IPS DF 6.9 (cell line): Measurements from ENCODE around the gene RPS19.

ENCODE experiments used
- DNase-seq: peaks from one replicate; pipeline ENCODE4 v3.0.0-alpha.2; 2013; ENCODE audit warnings: low read depth, low spot score
- H3K27ac ChIP-seq: one replicate; pipeline ENCODE4 v1.5.1; 2013; ENCODE audit warnings: low read length, control low read depth
- H3K27me3 ChIP-seq: 2 replicates; pipeline ENCODE4 v1.6.1; 2013; ENCODE audit warnings: mild to moderate bottlenecking, low read length; ENCODE audit not compliant: control insufficient read depth, insufficient read depth
- H3K36me3 ChIP-seq: 2 replicates; pipeline ENCODE4 v1.6.1; 2013; ENCODE audit warnings: low read length; ENCODE audit not compliant: control insufficient read depth, insufficient read depth
- H3K4me1 ChIP-seq: 2 replicates; pipeline ENCODE4 v1.6.1; 2013; ENCODE audit warnings: low read length; ENCODE audit not compliant: control insufficient read depth, insufficient read depth
- H3K4me3 ChIP-seq: 2 replicates; pipeline ENCODE4 v1.5.1; 2013; ENCODE audit warnings: mild to moderate bottlenecking, low read length
- H3K9me3 ChIP-seq: 2 replicates; pipeline ENCODE4 v1.6.1; 2013; ENCODE audit warnings: low read length, inconsistent platforms; ENCODE audit not compliant: control insufficient read depth, insufficient read depth
- WGBS: extraction: QIAGEN DNeasy Blood & Tissue Kit; methylation state at CpG from one replicate; pipeline ENCODE4 v1.1.7; 2013; ENCODE audit warnings: mixed read lengths, missing lambda C conversion rate; ENCODE audit not compliant: insufficient read length, insufficient coverage; 5-methylcytosine and 5-hydroxymethylcytosine counted together

RPS19 gene

DNA sequence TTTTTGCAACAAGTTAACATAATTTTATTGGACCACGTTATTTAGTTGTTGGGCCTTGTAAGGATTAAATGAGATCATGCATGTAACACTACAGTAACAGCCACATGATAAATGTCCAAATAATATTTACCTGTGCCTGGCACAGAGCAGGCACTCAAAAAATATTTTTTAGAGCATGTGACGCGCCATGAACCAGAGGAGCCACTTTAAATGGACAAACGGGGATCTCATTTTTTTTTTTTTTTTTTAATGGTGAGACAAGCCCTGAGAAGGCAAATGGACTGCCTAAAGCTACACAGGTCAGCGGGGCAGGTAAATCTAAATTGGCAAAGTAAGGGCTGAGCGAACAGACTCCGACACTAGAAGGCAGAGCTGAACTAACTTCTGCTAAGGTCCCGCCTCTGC, 840 bp upstream of the RPS19 start:
- DNase-seq: no peak
- H3K36me3 ChIP-seq: peaks cover 28% of the 10 kb centered on the region
- no peak overlapping the region for H3K27ac ChIP-seq
- no CpG with 5 or more reads among the region's 8 CpGs for WGBS
- no peaks in the 10 kb centered on the region for H3K9me3 ChIP-seq
- no peaks in the 10 kb centered on the region for H3K27me3 ChIP-seq
- H3K4me3 ChIP-seq: no peak overlapping the region
- H3K4me1 ChIP-seq: peaks cover 2% of the 10 kb centered on the region; the same call in 1 of the 2 replicates

DNA sequence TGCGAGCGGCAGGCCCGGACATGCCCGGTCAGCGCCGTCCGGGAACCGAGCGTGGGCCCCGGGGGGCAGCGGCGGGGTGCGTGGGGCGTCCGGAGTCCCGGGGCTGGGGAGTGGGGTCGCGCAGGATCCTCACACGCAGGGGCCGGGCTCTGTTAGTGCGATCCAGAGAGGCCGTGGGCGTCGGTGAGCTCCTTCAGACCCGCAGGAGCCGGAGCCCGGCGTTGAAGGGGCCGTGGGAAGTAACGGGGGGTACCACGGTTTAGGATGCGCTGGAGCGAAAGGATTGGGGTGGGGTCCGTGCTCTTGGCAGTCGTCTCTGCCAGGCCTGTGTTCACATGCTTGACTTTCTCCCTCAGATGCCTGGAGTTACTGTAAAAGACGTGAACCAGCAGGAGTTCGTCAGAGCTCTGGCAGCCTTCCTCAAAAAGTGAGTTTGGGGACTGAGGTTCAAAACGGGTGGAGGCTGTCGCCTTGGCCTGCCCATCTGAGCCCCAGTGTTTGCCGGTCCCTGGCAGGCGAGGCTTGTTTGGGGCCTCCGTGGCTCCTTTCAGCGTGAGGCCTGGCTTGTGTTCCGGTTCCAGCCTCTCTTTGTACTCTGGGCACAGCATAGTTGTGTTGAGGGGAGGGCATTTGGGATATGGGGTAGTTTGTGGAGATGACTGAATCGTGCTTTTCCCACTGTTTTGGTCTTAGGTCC, 512 bp downstream of the RPS19 start:
- H3K4me3 ChIP-seq: peak overlapping the region; percentile 92
- H3K36me3 ChIP-seq: peaks cover 37% of the 10 kb centered on the region
- no peak overlapping the region for H3K27ac ChIP-seq
- no CpG with 5 or more reads among the region's 45 CpGs for WGBS
- H3K9me3 ChIP-seq: no peaks in the 10 kb centered on the region
- no peak for DNase-seq
- peaks cover 2% of the 10 kb centered on the region; the same call in 1 of the 2 replicates for H3K4me1 ChIP-seq
- no peaks in the 10 kb centered on the region for H3K27me3 ChIP-seq

DNA sequence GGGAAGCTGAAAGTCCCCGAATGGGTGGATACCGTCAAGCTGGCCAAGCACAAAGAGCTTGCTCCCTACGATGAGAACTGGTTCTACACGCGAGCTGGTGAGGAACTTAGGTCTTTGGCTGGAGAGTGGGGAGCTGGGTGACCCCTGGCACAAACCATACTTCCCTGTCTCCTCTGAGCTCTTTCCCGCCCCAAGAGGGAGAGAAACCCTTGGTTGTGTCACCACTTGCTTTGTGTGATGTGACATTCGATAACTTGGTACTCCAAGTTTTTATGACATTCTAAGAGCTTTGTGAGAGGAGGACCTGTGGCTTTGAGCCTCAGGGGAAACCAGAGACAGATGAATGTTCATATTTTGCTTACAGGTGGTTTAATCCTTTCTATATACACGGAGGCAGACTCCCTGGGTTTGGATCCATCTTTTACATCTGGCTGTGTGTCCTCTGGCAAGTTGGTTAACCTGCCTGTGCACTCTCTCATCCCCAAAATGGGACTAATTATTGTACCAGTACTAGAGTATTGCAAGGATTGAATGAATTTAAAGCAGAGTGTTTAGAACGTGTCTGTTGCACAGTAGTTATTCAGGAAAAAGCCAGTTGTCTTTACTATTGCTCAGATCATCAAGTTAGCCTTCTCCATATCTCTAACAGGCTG, 1.2 kb downstream of the RPS19 start:
- H3K27me3 ChIP-seq: no peaks in the 10 kb centered on the region
- peaks cover 2% of the 10 kb centered on the region; the same call in 1 of the 2 replicates for H3K4me1 ChIP-seq
- no peaks in the 10 kb centered on the region for H3K9me3 ChIP-seq
- H3K36me3 ChIP-seq: peaks cover 38% of the 10 kb centered on the region
- peak overlapping the region; percentile 92; the same call in 1 of the 2 replicates for H3K4me3 ChIP-seq
- no peak overlapping the region for H3K27ac ChIP-seq
- no CpG with 5 or more reads among the region's 9 CpGs for WGBS
- DNase-seq: no peak

DNA sequence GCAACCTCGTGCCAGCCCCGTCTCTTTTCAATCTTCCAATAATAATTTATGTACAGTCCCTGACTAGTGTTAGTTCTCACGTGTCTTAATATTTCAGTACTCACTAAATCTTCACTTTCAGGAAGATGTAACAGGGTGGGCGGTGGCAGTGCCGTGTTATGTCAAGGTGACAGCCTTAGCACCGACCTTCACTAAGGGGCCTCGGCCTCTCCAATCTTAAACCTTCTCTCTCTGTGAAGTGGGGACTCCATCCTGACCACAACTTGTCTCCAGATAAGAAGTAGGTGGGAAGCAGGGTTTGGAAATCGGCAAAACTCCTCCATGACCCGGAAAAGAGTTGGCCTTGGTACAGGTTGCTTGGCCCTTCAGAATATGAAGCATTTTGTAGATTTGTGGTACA, 1.8 kb downstream of the RPS19 start:
- Histone ChIP-seq H3K27ac (no peak overlapping the region), H3K4me1 (peaks cover 2% of the 10 kb centered on the region; the same call in 1 of the 2 replicates), H3K4me3 (no peak overlapping the region), H3K36me3 (peaks cover 41% of the 10 kb centered on the region), H3K9me3 (no peaks in the 10 kb centered on the region), H3K27me3 (no peaks in the 10 kb centered on the region)
- no peak for DNase-seq
- WGBS: no CpG with 5 or more reads among the region's 9 CpGs

DNA sequence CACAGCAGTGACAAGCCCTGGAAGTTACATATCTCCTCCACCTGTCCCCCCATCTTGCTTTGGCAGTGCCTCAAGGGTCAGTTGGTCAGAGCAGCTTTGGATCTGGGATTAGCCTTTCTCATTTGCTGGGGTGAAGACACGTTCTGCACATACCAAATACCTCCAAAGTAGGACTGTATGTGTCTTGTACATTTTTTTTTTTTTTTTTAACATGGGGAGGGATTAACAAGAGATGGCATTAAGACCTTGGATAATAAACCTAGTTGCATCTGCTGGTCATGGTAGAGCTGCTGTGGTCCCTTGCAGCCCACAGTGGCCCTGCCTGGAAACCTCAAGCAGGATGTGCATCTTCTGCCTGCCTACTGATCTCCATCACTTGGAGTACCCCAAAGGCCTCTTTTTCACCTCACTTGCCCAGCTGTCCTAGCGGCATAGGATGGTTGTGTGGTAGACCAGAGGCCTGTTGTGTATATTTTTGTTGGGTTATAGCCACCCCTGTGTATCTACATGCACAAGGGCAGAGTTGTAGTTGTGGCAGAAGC, 2.5 kb downstream of the RPS19 start:
- Histone ChIP-seq H3K4me3 (no peak overlapping the region), H3K27me3 (no peaks in the 10 kb centered on the region), H3K4me1 (peaks cover 2% of the 10 kb centered on the region; the same call in 1 of the 2 replicates), H3K27ac (no peak overlapping the region), H3K36me3 (peaks cover 42% of the 10 kb centered on the region), H3K9me3 (no peaks in the 10 kb centered on the region)
- WGBS: no CpG with 5 or more reads among the region's 2 CpGs
- no peak for DNase-seq

DNA sequence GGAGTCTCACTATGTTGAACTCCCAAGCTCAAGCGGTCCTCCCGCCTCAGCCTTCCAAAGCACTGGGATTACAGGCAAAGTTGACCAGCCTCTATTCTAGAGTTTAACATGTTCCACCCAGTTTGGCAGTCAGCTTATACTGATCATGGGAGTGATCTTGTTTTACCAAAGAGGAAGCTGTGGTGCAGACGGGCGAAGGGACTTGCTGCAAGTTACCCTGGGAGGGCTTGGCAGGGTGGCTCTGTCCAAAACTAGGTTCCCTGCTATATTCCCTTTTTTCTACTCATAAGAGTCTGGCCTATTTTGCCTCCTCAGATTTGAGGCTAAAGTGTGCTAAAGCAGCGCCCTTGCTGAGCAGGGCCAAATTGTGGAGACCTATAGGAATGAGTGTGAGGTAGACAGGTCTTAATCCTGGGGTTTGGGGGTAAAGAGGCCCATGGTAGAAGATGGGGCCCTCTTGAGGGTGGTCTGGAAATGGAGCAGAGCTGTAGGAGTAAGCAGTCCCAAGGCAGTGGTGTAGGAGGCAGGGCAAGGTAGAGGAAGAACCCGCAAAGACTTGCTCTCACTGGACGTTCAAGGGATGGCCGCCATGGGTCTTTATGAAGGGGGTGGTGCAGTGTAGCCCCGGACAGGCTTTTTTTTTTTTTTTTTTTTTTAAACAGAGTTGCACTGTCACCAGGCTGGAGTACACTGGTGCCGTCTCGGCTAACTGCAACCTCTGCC, 3.3 kb downstream of the RPS19 start:
- Histone ChIP-seq H3K27ac (no peak overlapping the region), H3K4me3 (no peak overlapping the region), H3K4me1 (peaks cover 2% of the 10 kb centered on the region; the same call in 1 of the 2 replicates), H3K9me3 (no peaks in the 10 kb centered on the region), H3K27me3 (no peaks in the 10 kb centered on the region), H3K36me3 (peaks cover 50% of the 10 kb centered on the region)
- WGBS: no CpG with 5 or more reads among the region's 11 CpGs
- no peak for DNase-seq

DNA sequence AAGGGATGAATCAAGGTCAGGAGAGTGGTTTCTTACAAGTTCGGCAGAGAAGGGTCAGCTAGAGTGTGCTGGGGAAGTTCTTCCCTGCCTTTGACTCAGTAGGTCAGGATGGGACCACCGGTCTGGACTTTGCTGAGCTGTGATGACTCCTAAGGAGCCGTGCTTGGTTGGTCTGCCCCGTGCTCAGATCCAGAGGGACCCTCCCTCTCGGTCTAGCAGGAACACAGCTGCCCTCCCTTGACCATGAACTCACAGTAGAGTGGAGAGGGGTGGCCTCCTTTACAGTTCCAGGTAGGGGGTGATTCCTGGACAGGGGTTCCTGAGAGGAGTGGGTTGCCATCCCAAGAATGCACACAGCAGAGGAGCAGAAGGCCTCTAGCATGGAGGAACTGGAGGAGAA, 4.3 kb downstream of the RPS19 start:
- H3K4me3 ChIP-seq: no peak overlapping the region
- H3K36me3 ChIP-seq: peaks cover 59% of the 10 kb centered on the region
- no peak overlapping the region for H3K27ac ChIP-seq
- WGBS: no CpG with 5 or more reads among the region's 5 CpGs
- H3K9me3 ChIP-seq: no peaks in the 10 kb centered on the region
- H3K4me1 ChIP-seq: peaks cover 2% of the 10 kb centered on the region; the same call in 1 of the 2 replicates
- no peak for DNase-seq
- no peaks in the 10 kb centered on the region for H3K27me3 ChIP-seq

DNA sequence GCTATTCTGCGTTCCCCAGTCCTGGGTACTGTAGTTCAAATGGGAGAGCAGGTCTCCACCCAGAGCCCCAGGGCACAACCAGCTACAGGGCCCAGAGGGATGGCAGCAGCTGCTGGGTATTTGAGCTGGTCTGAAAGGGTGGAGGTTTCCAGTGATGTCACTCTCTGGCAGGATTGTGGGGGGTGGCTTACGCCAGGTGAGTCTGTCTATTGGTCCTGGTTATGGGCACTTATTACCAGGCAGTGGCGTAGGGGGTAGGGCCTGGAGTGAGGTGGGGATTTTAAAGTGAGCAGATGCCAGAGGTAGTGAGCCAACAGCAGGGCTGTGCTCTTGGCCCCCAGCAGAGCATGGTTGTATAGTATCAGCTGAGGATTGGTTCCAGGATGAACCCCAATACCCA, 6.2 kb downstream of the RPS19 start:
- peaks cover 1% of the 10 kb centered on the region; the same call in 1 of the 2 replicates for H3K4me1 ChIP-seq
- no CpG with 5 or more reads among the region's 3 CpGs for WGBS
- H3K9me3 ChIP-seq: no peaks in the 10 kb centered on the region
- H3K36me3 ChIP-seq: peaks cover 64% of the 10 kb centered on the region
- DNase-seq: no peak
- no peak overlapping the region for H3K27ac ChIP-seq
- H3K4me3 ChIP-seq: no peak overlapping the region
- H3K27me3 ChIP-seq: no peaks in the 10 kb centered on the region

DNA sequence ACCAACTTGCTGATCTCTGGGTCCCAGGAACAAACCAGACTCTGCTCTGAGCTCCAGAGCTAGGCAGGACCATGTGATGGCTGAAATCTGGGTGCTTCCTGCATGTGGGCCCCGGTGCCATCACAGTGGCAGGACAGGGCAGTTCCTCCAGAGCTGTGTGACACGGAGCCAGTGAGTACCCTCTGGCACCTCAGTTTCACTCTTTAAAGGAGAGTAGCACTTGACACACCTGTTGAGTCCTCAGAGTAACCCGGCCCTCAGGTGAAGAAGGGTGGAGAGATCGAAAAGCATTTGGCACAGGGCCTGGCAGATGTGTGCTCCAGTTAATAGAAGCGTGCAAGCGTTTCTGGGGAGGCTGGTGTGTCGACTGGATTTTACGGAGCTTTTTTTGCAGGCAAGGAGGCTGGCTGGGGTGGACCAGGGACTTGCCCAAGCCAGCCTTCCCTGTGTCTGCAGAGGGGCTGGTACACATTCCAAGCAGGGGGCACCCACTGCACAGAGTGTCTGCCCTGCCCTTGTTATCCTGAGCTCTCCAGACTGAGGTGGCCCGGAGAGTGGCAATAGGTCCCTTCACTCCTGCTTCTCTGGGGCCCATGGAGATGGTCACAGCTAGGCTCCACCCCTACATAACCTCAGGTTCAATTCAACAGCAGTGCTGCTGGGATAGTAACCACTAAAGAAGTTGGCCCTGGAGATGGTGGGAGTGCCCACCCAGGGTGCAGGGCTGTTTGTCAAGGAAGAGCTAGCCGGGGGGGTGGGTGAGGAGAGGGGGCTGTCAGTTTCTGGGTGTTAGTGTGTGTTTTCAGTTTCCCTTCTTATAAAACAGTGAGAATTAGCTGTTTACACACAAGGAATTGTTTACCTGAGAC, 8.3 kb downstream of the RPS19 start:
- no CpG with 5 or more reads among the region's 10 CpGs for WGBS
- H3K36me3 ChIP-seq: peaks cover 53% of the 10 kb centered on the region
- no peaks in the 10 kb centered on the region for H3K27me3 ChIP-seq
- no peak for DNase-seq
- no peaks in the 10 kb centered on the region for H3K4me1 ChIP-seq
- no peaks in the 10 kb centered on the region for H3K9me3 ChIP-seq
- H3K27ac ChIP-seq: no peak overlapping the region
- no peak overlapping the region for H3K4me3 ChIP-seq

DNA sequence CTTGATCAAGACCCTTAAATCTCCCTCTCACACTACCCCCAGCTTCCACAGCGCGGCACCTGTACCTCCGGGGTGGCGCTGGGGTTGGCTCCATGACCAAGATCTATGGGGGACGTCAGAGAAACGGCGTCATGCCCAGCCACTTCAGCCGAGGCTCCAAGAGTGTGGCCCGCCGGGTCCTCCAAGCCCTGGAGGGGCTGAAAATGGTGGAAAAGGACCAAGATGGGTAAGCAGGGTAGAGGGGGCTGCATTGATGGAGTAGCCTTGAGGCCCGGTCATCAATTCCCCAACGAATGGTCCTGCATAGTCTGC, 8.9 kb downstream of the RPS19 start:
- H3K4me1 ChIP-seq: no peaks in the 10 kb centered on the region
- no peak overlapping the region for H3K4me3 ChIP-seq
- H3K9me3 ChIP-seq: no peaks in the 10 kb centered on the region
- H3K36me3 ChIP-seq: peaks cover 49% of the 10 kb centered on the region
- H3K27me3 ChIP-seq: no peaks in the 10 kb centered on the region
- WGBS: no CpG with 5 or more reads among the region's 12 CpGs
- no peak overlapping the region for H3K27ac ChIP-seq
- DNase-seq: no peak
